GM12878 (cell line): ENCODE results near the gene FAM221A. TPM values are rescaled to one million over a fixed set of nuclear protein-coding genes. Genes with fewer than 3 reads are reported as not detected.

Source experiments
- KAT2A ChIP-seq: conservative IDR thresholded peaks from 2 replicates; pipeline ENCODE4 v1.6.1; 2011; ENCODE audit warnings: low read depth, low read length; ENCODE audit not compliant: control insufficient read depth
- NKRF ChIP-seq: fragments of 450-650 bp; conservative IDR thresholded peaks from 2 replicates; pipeline ENCODE4 v1.6.1; 2017; ENCODE audit warnings: mild to moderate bottlenecking, moderate library complexity
- RB1 ChIP-seq: fragments of 450-650 bp; formaldehyde crosslinking; IDR thresholded peaks from 2 replicates; pipeline ENCODE4 v1.6.1; 2017; ENCODE audit warnings: mild to moderate bottlenecking, borderline replicate concordance
- RBBP5 ChIP-seq: fragments of 200-600 bp; sonication (generic); conservative IDR thresholded peaks from 2 replicates; pipeline ENCODE4 v1.6.1; 2016
- STAT3 ChIP-seq: IDR thresholded peaks from 2 replicates; pipeline ENCODE4 v1.6.1; 2011; ENCODE audit warnings: low read depth, low read length, improper control_type of control experiment
- SUPT20H ChIP-seq: IDR thresholded peaks from 2 replicates; pipeline ENCODE4 v1.6.1; 2011; ENCODE audit warnings: low read depth, mild to moderate bottlenecking, low read length, moderate library complexity, borderline replicate concordance; ENCODE audit not compliant: control insufficient read depth
- YY1 ChIP-seq: IDR thresholded peaks from 2 replicates; pipeline ENCODE4 v1.6.1; 2011; ENCODE audit warnings: low read depth, mild to moderate bottlenecking, low read length
- polyA plus RNA-seq, 11 experiments: library from polyadenylated mRNA; depleted of rRNA in 4 of 11; unstranded in 6 of 11; stranded (reverse) in 5 of 11; fragments of >200 nt; fragmentation: Nextera tagmentation in 4 of 11; fragmentation: Illumina TruSeq in 1 of 11; extraction: Ambion mirVana in 4 of 11; extraction: Trizol in 1 of 11; gene quantifications; 1 replicate in 1 of 11; 2 replicates in 10 of 11; pipeline versions ENCODE4 v1.2.1 to v1.2.3, GENCODE V29; 2011 to 2016; ENCODE audit warnings: inconsistent platforms in 2 of 11, missing spikeins in 2 of 11, low read depth in 1 of 11
- total RNA-seq, 4 experiments: library from RNA; depleted of rRNA in 3 of 4; stranded (reverse); fragments of >200 nt in 3 of 4; fragmentation: Illumina TruSeq in 1 of 4; extraction: Trizol in 1 of 4; gene quantifications; 2 replicates each; pipeline versions ENCODE4 v1.2.1 to v1.2.3, GENCODE V29; 2013 to 2021
- TF ChIP-seq, protein P1 (sequence below): fragments of 450-650 bp; formaldehyde crosslinking; IDR thresholded peaks from 2 replicates; pipeline ENCODE4 v1.4.0; 2022; ENCODE audit warnings: mild to moderate bottlenecking, moderate library complexity
- TF ChIP-seq, protein P2 (sequence below): IDR thresholded peaks from 2 replicates; pipeline ENCODE4 v1.6.1; 2012; ENCODE audit warnings: mild to moderate bottlenecking, low read depth, low read length

FAM221A gene
- total and polyA plus RNA-seq, 10 of the 15 experiments (the other 5 are each of a cell fraction or from before 2014, with no cell fraction given), result 6.3 to 16.7 (median 9.7) TPM

- TF ChIP-seq, protein P1, sequence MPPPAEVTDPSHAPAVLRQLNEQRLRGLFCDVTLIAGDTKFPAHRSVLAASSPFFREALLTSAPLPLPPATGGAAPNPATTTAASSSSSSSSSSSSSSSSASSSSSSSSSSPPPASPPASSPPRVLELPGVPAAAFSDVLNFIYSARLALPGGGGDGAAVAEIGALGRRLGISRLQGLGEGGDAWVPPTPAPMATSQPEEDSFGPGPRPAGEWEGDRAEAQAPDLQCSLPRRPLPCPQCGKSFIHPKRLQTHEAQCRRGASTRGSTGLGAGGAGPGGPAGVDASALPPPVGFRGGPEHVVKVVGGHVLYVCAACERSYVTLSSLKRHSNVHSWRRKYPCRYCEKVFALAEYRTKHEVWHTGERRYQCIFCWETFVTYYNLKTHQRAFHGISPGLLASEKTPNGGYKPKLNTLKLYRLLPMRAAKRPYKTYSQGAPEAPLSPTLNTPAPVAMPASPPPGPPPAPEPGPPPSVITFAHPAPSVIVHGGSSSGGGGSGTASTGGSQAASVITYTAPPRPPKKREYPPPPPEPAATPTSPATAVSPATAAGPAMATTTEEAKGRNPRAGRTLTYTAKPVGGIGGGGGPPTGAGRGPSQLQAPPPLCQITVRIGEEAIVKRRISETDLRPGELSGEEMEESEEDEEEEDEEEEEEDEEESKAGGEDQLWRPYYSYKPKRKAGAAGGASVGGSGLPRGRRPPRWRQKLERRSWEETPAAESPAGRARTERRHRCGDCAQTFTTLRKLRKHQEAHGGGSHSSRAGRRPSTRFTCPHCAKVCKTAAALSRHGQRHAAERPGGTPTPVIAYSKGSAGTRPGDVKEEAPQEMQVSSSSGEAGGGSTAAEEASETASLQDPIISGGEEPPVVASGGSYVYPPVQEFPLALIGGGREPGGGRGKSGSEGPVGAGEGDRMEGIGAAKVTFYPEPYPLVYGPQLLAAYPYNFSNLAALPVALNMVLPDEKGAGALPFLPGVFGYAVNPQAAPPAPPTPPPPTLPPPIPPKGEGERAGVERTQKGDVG (CRISPR knock-in tag), result no peak
- TF ChIP-seq SUPT20H (no peak), RB1 (no peak), RBBP5 (no peak), YY1 (no peak), STAT3 (no peak), KAT2A (no peak), NKRF (no peak)
- TF ChIP-seq, protein P2, sequence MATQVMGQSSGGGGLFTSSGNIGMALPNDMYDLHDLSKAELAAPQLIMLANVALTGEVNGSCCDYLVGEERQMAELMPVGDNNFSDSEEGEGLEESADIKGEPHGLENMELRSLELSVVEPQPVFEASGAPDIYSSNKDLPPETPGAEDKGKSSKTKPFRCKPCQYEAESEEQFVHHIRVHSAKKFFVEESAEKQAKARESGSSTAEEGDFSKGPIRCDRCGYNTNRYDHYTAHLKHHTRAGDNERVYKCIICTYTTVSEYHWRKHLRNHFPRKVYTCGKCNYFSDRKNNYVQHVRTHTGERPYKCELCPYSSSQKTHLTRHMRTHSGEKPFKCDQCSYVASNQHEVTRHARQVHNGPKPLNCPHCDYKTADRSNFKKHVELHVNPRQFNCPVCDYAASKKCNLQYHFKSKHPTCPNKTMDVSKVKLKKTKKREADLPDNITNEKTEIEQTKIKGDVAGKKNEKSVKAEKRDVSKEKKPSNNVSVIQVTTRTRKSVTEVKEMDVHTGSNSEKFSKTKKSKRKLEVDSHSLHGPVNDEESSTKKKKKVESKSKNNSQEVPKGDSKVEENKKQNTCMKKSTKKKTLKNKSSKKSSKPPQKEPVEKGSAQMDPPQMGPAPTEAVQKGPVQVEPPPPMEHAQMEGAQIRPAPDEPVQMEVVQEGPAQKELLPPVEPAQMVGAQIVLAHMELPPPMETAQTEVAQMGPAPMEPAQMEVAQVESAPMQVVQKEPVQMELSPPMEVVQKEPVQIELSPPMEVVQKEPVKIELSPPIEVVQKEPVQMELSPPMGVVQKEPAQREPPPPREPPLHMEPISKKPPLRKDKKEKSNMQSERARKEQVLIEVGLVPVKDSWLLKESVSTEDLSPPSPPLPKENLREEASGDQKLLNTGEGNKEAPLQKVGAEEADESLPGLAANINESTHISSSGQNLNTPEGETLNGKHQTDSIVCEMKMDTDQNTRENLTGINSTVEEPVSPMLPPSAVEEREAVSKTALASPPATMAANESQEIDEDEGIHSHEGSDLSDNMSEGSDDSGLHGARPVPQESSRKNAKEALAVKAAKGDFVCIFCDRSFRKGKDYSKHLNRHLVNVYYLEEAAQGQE, result no peak
These were observed 15.9 kb upstream of the FAM221A start (continued) for GRCh38 chr7:23664122-23664521.
